ENCODE results near the gene SLC35A3.

Gene SLC35A3

GRCh38 chr1:99963041-99963795 lies 6.6 kb upstream of the SLC35A3 start:
- H3F3A ChIP-seq (ENCODE audit: insufficient read depth, low read length): no peaks in the 10 kb centered on the region
- no peaks in the 10 kb centered on the region for H3K36me3 ChIP-seq (replicated peaks; ENCODE audit: insufficient read depth, low read length)
- TF ChIP-seq EZH2phosphoT487 (IDR thresholded peaks at IDR 0.05; ENCODE audit: low read length) (no peak), EZH2 (optimal IDR thresholded peaks at IDR 0.05; ENCODE audit: low read depth, low read length) (no peak)
- TF ChIP-seq, protein P1, sequence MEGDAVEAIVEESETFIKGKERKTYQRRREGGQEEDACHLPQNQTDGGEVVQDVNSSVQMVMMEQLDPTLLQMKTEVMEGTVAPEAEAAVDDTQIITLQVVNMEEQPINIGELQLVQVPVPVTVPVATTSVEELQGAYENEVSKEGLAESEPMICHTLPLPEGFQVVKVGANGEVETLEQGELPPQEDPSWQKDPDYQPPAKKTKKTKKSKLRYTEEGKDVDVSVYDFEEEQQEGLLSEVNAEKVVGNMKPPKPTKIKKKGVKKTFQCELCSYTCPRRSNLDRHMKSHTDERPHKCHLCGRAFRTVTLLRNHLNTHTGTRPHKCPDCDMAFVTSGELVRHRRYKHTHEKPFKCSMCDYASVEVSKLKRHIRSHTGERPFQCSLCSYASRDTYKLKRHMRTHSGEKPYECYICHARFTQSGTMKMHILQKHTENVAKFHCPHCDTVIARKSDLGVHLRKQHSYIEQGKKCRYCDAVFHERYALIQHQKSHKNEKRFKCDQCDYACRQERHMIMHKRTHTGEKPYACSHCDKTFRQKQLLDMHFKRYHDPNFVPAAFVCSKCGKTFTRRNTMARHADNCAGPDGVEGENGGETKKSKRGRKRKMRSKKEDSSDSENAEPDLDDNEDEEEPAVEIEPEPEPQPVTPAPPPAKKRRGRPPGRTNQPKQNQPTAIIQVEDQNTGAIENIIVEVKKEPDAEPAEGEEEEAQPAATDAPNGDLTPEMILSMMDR (IDR thresholded peaks at IDR 0.05; ENCODE audit: low read length): no peak
- no peaks in the 10 kb centered on the region for H3K27me3 ChIP-seq (replicated peaks; ENCODE audit: insufficient read depth, low read length)
- no peaks in the 10 kb centered on the region for H3K9me3 ChIP-seq (replicated peaks; ENCODE audit: insufficient read depth, low read length)
- no peaks in the 10 kb centered on the region for H3K4me1 ChIP-seq (ENCODE audit: low read length)
- no peak for DNase-seq
- no peak overlapping the region for H3K4me3 ChIP-seq (ENCODE audit: low read length)
- no peak overlapping the region for H3K4me2 ChIP-seq (ENCODE audit: low read depth, low read length)
- H3K9ac ChIP-seq (ENCODE audit: low read length): no peak overlapping the region
- no peak overlapping the region for H3K27ac ChIP-seq (ENCODE audit: low read length)
- no peaks in the 10 kb centered on the region for H3K9me2 ChIP-seq (replicated peaks; ENCODE audit: insufficient read depth, low read length)
- H4K20me1 ChIP-seq (ENCODE audit: insufficient read depth, low read length): no peaks in the 10 kb centered on the region
- H2AFZ ChIP-seq (ENCODE audit: low read length): no peak overlapping the region
- H3K79me2 ChIP-seq (ENCODE audit: low read length): no peaks in the 10 kb centered on the region

DNA sequence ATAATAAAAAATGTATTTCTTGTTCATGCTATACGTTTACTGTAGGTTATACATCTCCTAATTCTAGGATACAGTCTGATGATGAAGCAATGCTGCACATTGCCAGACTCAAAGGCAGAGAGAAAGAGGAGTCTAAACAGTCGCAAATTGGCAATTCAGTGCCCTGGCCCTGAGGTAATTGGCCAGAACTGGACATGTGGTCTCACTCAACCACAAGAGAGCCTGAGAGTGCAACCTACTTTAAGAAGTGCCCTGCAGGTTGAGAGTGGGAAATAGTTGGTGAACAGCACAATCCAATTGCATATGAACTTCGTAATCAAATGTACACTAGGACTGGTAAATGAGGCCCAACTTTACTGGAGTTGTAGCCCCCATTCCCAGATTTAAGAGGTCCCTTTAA lies 5.0 kb upstream of the SLC35A3 start:
- no peaks in the 10 kb centered on the region for H4K20me1 ChIP-seq (ENCODE audit: insufficient read depth, low read length)
- H3K9me2 ChIP-seq (replicated peaks; ENCODE audit: insufficient read depth, low read length): no peaks in the 10 kb centered on the region
- H3K79me2 ChIP-seq (ENCODE audit: low read length): no peaks in the 10 kb centered on the region
- no peak for DNase-seq
- 0 out of 2 replicates have a peak, but pooled peaks cover 5% of the 10 kb centered on the region for H3K4me1 ChIP-seq (ENCODE audit: low read length)
- no peak overlapping the region for H3K4me3 ChIP-seq (ENCODE audit: low read length)
- H3K27me3 ChIP-seq (replicated peaks; ENCODE audit: insufficient read depth, low read length): no peaks in the 10 kb centered on the region
- no peak overlapping the region for H3K9ac ChIP-seq (ENCODE audit: low read length)
- H3K9me3 ChIP-seq (replicated peaks; ENCODE audit: insufficient read depth, low read length): no peaks in the 10 kb centered on the region
- no peaks in the 10 kb centered on the region for H3K36me3 ChIP-seq (replicated peaks; ENCODE audit: insufficient read depth, low read length)
- no peak overlapping the region for H3K4me2 ChIP-seq (ENCODE audit: low read depth, low read length)
- H2AFZ ChIP-seq (ENCODE audit: low read length): no peak overlapping the region
- H3K27ac ChIP-seq (ENCODE audit: low read length): no peak overlapping the region
- H3F3A ChIP-seq (ENCODE audit: insufficient read depth, low read length): no peaks in the 10 kb centered on the region
- no peak for TF ChIP-seq EZH2phosphoT487 (IDR thresholded peaks at IDR 0.05; ENCODE audit: low read length)
- no peak for TF ChIP-seq EZH2 (optimal IDR thresholded peaks at IDR 0.05; ENCODE audit: low read depth, low read length)
- TF ChIP-seq, protein P1 (IDR thresholded peaks at IDR 0.05; ENCODE audit: low read length): no peak

- Histone ChIP-seq H3K4me2 (ENCODE audit: low read depth, low read length) (no peak overlapping the region), H4K20me1 (ENCODE audit: insufficient read depth, low read length) (no peaks in the 10 kb centered on the region), H3K4me1 (ENCODE audit: low read length) (0 out of 2 replicates have a peak, but pooled peaks cover 5% of the 10 kb centered on the region), H3K27ac (ENCODE audit: low read length) (no peak overlapping the region), H3K36me3 (replicated peaks; ENCODE audit: insufficient read depth, low read length) (no peaks in the 10 kb centered on the region), H3K9me3 (replicated peaks; ENCODE audit: insufficient read depth, low read length) (no peaks in the 10 kb centered on the region), H3K79me2 (ENCODE audit: low read length) (peaks cover 1% of the 10 kb centered on the region; the same call in 1 of the 2 replicates), H2AFZ (ENCODE audit: low read length) (no peak overlapping the region), H3K9ac (ENCODE audit: low read length) (no peak overlapping the region), H3F3A (ENCODE audit: insufficient read depth, low read length) (no peaks in the 10 kb centered on the region), H3K4me3 (ENCODE audit: low read length) (no peak overlapping the region), H3K27me3 (replicated peaks; ENCODE audit: insufficient read depth, low read length) (no peaks in the 10 kb centered on the region), H3K9me2 (replicated peaks; ENCODE audit: insufficient read depth, low read length) (no peaks in the 10 kb centered on the region)
- TF ChIP-seq, protein P1 (IDR thresholded peaks at IDR 0.05; ENCODE audit: low read length): no peak
- no peak for TF ChIP-seq EZH2phosphoT487 (IDR thresholded peaks at IDR 0.05; ENCODE audit: low read length)
- no peak for TF ChIP-seq EZH2 (optimal IDR thresholded peaks at IDR 0.05; ENCODE audit: low read depth, low read length)
- DNase-seq: no peak
Observed at GRCh38 chr1:99965646-99966375, 4.0 kb upstream of the SLC35A3 start.
